GM18505 (cell line): ENCODE data around the gene UQCRQ.
A peak's percentile ranks its signal among the peaks of the same experiment; 100 is the strongest.

Experiments used
- ATAC-seq: cut with Tn5 transposase; IDR thresholded peaks from one replicate; pipeline ENCODE4 v1.9.1; 2021; ENCODE audit not compliant: unreplicated experiment
- POLR2A ChIP-seq: IDR thresholded peaks from 4 replicates; pipeline ENCODE4 v1.6.1; 2011; ENCODE audit warnings: borderline replicate concordance; ENCODE audit not compliant: insufficient read depth, insufficient read length; ENCODE audit errors: extremely low read depth

Gene UQCRQ

GRCh38 chr5:132866342-132867045, at the start of gene UQCRQ, which contains the start of gene GDF9:
TSS of gene UQCRQ (plus strand) at chr5:132866642. CDS start at chr5:132866882, 240 bp downstream.
TSS of gene GDF9 (minus strand) at chr5:132866469. CDS start at chr5:132864533, 1,936 bp downstream.
- peak; percentile 97 for ATAC-seq
- TF ChIP-seq POLR2A, result peak; percentile 92

DNA sequence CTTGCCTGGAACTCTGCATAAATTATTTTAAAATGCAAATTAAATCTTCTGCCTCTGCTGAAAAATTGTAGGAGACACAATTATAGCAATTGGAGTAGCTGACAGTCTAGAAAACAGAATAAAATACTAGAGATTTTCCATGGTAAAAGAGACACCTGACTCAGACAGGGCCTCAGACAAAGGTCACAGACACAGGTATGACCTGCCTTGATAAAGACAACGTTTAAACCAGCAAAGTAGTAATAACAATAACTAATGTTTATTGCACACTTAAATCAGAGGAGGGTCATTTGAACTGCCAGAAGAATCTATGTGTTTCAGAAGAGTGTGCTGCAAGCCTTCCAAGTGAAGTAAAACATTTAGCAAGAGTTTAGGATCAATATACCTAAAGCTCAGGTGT, 49.4 kb upstream of the UQCRQ start:
- TF ChIP-seq POLR2A, result no peak

GRCh38 chr5:132819468-132819867, 47.0 kb upstream of the UQCRQ start:
- no peak for ATAC-seq
- TF ChIP-seq POLR2A, result no peak

More for the DNA sequence above, 49.4 kb upstream of the UQCRQ start:
- no peak for ATAC-seq

GRCh38 chr5:132820162-132820754, 46.2 kb upstream of the UQCRQ start:
- ATAC-seq, result no peak
- TF ChIP-seq POLR2A, result no peak

DNA sequence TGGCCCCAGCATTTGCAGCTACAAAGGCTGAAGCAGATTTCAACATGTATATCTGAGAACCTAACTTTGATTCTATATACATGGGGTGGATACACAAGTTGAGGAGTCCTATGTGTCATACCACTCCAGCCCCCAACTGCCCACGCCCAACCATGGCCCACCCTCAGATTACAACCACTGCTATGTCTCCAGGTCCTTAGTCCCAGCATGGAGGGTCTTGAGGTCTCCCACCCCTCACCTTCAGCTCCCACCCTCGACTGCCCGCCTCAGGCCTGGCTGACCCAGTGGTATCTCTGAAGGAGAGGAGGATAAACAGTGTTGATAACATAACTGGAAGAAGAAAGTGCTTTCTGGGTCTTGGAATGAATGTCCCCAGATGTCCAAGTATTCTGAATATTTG, 45.1 kb upstream of the UQCRQ start:
- no peak for TF ChIP-seq POLR2A
- no peak for ATAC-seq

- no peak for ATAC-seq
- no peak for TF ChIP-seq POLR2A
Observed at GRCh38 chr5:132821791-132822190, 44.7 kb upstream of the UQCRQ start.

GRCh38 chr5:132822650-132823480, 43.6 kb upstream of the UQCRQ start:
- no peak for ATAC-seq
- TF ChIP-seq POLR2A, result no peak

DNA sequence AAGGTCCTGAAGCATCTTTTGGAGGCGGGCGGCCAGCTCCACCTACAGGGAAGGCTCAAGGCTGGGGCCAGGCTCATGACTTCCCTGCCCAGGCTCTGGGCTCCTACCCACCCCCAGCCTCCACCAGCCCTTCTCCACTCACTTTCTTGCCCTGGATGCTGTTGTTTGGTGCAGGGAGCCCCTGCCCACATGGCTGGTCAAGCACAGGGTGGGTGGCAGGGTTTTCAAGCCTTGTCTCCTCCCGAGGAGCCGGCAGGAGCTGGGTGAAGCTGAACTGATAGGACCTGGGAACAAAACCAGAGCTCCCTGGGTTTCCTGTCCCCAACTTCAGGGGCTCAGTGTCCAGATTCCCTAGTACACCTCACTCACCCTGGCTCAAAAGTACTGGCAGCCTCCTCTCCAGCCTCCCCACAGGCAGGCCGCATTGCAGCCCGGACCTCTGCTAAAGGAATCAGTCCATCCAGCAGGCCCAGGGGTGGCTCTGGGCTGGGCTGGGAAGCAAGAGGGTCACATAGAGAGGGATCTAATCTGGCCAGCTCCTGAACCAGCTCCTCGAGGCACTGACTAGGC, 42.9 kb upstream of the UQCRQ start:
- ATAC-seq, result no peak
- no peak for TF ChIP-seq POLR2A

GRCh38 chr5:132824426-132824825, 42.0 kb upstream of the UQCRQ start:
- TF ChIP-seq POLR2A, result no peak
- ATAC-seq, result no peak

- TF ChIP-seq POLR2A, result no peak
- no peak for ATAC-seq
Observed at GRCh38 chr5:132825033-132825833, 41.2 kb upstream of the UQCRQ start.

DNA sequence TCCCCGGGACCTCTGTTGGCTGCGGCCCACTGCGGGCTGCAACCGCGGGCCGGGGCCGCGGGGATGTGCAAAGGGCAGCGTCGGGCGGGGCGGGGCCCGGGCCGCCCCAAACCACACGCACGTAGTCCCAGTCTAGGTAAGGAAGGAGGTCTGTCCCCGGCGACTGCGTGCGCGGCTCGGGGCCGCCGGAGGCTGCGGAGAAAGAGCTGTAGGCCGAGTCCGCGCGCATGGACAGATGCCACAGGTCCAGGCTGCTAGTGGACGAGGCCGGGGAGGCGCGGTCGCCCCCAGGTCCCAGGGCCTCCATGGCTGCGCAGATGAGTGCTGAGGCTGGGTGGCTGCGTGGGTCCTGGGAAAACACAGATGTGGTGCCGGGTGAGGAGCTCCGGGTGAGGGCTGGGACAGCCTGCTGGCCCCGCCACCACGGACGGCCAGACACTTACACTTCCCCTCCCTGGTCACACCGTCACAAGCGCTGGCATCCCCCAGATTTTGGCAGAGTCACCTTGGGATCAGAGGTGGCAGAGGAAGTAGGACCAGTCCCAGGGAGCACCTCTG, 40.5 kb upstream of the UQCRQ start:
- no peak for TF ChIP-seq POLR2A
- ATAC-seq, result no peak

DNA sequence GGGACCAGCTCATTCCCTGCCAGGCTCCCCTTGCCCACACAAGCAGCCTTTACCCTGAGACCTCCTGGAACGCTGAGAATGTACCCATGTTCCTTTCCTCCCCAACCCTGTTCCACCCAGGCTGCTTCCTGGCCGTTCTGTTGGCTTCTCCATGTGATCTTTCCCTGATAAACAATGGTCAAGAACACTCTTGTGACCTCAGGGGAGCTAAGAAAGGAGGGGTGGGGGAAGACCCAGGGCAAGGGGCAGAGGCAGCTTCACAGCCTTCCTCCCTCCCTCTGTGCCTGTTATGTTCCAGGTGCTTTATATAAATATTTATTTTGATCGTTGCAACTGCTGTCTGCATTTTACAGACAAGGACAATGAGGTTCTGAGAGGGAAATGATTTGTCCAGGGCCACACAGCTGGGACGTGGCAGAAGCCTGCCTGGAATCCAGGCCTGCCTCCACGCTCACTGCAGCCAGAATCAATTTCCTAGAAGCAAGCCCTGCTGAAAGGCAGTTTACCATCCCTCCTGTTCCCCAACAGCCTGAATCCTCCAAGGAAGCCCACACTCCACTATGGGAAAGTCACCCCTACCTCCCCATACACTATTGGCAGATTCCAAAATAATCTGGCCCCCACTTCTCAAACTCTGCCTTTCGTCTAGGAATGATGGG, 39.9 kb upstream of the UQCRQ start:
- ATAC-seq, result no peak
- no peak for TF ChIP-seq POLR2A

DNA sequence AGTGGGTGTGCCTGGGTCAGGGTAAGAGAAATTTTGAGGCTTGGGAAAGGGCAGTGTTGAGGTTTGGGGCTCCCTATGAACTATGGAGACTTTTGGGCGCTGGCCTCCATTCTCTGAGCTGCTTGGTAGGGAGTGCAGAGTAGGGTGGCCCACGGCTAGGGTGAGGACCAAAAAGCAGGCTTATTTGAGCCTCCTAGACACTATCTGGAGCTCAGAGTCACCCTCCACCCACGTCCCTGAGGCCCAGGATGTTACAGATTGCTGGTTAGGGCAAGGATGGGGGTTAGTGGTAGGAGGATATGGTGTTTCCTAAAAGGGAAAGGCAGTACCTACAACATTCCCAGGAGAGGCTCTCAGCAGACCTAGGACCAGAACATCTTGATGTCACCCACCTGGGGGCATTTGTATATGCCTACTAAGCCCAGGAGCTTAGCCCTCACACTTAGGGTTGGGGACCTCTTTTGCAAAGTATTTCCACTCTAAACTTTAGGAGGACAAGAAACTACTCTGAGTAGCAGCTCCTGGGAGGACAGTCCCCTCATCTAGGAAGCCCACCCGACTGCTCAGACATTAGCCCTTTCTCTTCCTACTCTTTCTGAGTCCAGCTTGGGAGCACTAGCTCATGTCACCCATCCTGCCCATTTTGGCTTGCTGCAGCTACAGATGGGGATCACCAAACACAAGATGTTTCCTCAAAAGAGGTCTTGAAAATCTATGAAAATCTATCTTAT, 38.3 kb upstream of the UQCRQ start:
- no peak for TF ChIP-seq POLR2A
- ATAC-seq, result no peak
